ENCODE measurements around the gene MED13. TPM values are rescaled to one million over a fixed set of nuclear protein-coding genes. Genes with fewer than 3 reads are reported as not detected.
A peak's percentile ranks its signal among the peaks of the same experiment; 100 is the strongest.

MED13 gene
- total RNA-seq, 5 donors from 2014 or later (not counting 1 experiment from before 2014, with no cell fraction given), result 60.8 to 82.4 (median 77.6) TPM

GRCh38 chr17:62062944-62063343, 2.1 kb downstream of the MED13 start:
- Histone ChIP-seq H3K9me3 (no peaks in the 10 kb centered on the region), H3K27me3 (replicated peaks in 1 of 2; ENCODE audit: control insufficient read depth in 2 of 2, extremely low read depth in 1 of 2, insufficient read depth in 2 of 2, low read length in 1 of 2) (no peaks in the 10 kb centered on the region), H3K27ac (ENCODE audit: low read length) (peak overlapping the region; percentile 15), H3K4me1 (ENCODE audit: control insufficient read depth in 1 of 2, extremely low read depth in 1 of 2, insufficient read depth in 2 of 2, low read length in 2 of 2) (peaks cover 26 to 28% of the 10 kb centered on the region in 2 experiments), H3K4me3 (ENCODE audit: control insufficient read depth in 1 of 2, extremely low read depth in 1 of 2, low read length in 1 of 2) (peak overlapping the region in 1 of 2 donors; percentile 23), H3K36me3 (ENCODE audit: control insufficient read depth in 2 of 2, extremely low read depth in 1 of 2, insufficient read depth in 1 of 2, low read length in 1 of 2) (peaks cover 0 to 27% of the 10 kb centered on the region in 2 donors)
- DNase-seq (no peak), ATAC-seq (replicated peaks in 1 of 4) (no peak)
- no peaks in the 10 kb centered on the region for H3K9me3 Mint-ChIP-seq
- ChIA-PET CTCF (no interaction called here), POLR2A (no interaction called here)
- peak overlapping the region in 1 of 2 donors; percentile 21 for H3K27ac Mint-ChIP-seq
- 46% methylated on average over 3 of the region's 3 CpGs for WGBS (ENCODE audit: insufficient coverage)
- H3K4me3 Mint-ChIP-seq, result peak overlapping the region; percentile 88 to 95 (median 92)
- H3K4me1 Mint-ChIP-seq, result peaks cover 53 to 59% (median 55%) of the 10 kb centered on the region in 3 donors
- H3K36me3 Mint-ChIP-seq, result peaks cover 25% of the 10 kb centered on the region
- H3K27me3 Mint-ChIP-seq, result no peaks in the 10 kb centered on the region

GRCh38 chr17:62062302-62062701, 2.8 kb downstream of the MED13 start:
- H3K27me3 ChIP-seq (replicated peaks in 1 of 2; ENCODE audit: control insufficient read depth in 2 of 2, extremely low read depth in 1 of 2, insufficient read depth in 2 of 2, low read length in 1 of 2), result no peaks in the 10 kb centered on the region
- peaks cover 59 to 66% (median 61%) of the 10 kb centered on the region in 3 donors for H3K4me1 Mint-ChIP-seq
- DNase-seq (no peak), ATAC-seq (replicated peaks in 1 of 4) (no peak)
- CTCF ChIA-PET, result no interaction called here
- H3K27ac ChIP-seq (ENCODE audit: low read length), result no peak overlapping the region
- no peaks in the 10 kb centered on the region for H3K27me3 Mint-ChIP-seq
- H3K36me3 ChIP-seq (ENCODE audit: control insufficient read depth in 2 of 2, extremely low read depth in 1 of 2, insufficient read depth in 1 of 2, low read length in 1 of 2), result peaks cover 0 to 27% of the 10 kb centered on the region in 2 donors
- H3K4me3 Mint-ChIP-seq, result peak overlapping the region; percentile 88 to 95 (median 92)
- no peaks in the 10 kb centered on the region for H3K9me3 Mint-ChIP-seq
- peaks cover 26 to 34% of the 10 kb centered on the region in 2 experiments for H3K4me1 ChIP-seq (ENCODE audit: control insufficient read depth in 1 of 2, extremely low read depth in 1 of 2, insufficient read depth in 2 of 2, low read length in 2 of 2)
- peaks cover 28% of the 10 kb centered on the region for H3K36me3 Mint-ChIP-seq
- H3K9me3 ChIP-seq, result no peaks in the 10 kb centered on the region
- H3K27ac Mint-ChIP-seq, result peak overlapping the region; percentile 8 to 12
- POLR2A ChIA-PET, result interaction anchor here in 1 of 2 donors (0.6 kb wide), 1 partner anchor 56 kb away, joined by 4 read pairs; no protein-coding TSS in a partner anchor
- H3K4me3 ChIP-seq (ENCODE audit: control insufficient read depth in 1 of 2, extremely low read depth in 1 of 2, low read length in 1 of 2), result peak overlapping the region in 1 of 2 donors; percentile 23
- WGBS (ENCODE audit: insufficient coverage), result 43% methylated on average over 1 of the region's 1 CpG

GRCh38 chr17:62059414-62059813, 5.7 kb downstream of the MED13 start:
- H3K27me3 ChIP-seq (replicated peaks in 1 of 2; ENCODE audit: control insufficient read depth in 2 of 2, extremely low read depth in 1 of 2, insufficient read depth in 2 of 2, low read length in 1 of 2), result no peaks in the 10 kb centered on the region
- WGBS (ENCODE audit: insufficient coverage), result no CpG with 5 or more reads among the region's 3 CpGs
- H3K36me3 Mint-ChIP-seq, result peaks cover 37% of the 10 kb centered on the region
- no peaks in the 10 kb centered on the region for H3K9me3 Mint-ChIP-seq
- H3K27ac Mint-ChIP-seq, result peak overlapping the region in 1 of 2 donors; percentile 2
- ChIA-PET CTCF (interaction anchor here in 1 of 2 donors (0.9 kb wide), 1 partner anchor 18 kb away, joined by 3 read pairs; no protein-coding TSS in a partner anchor), POLR2A (interaction anchor here in 1 of 2 donors (0.7 kb wide), 1 partner anchor 1622 kb away, joined by 3 read pairs; no protein-coding TSS in a partner anchor)
- no peak for ATAC-seq (replicated peaks in 1 of 4)
- peaks cover 28 to 32% of the 10 kb centered on the region in 2 experiments for H3K4me1 ChIP-seq (ENCODE audit: control insufficient read depth in 1 of 2, extremely low read depth in 1 of 2, insufficient read depth in 2 of 2, low read length in 2 of 2)
- peak overlapping the region; percentile 4 to 17 (median 8) for H3K4me3 Mint-ChIP-seq
- DNase-seq, result no peak
- H3K36me3 ChIP-seq (ENCODE audit: control insufficient read depth in 2 of 2, extremely low read depth in 1 of 2, insufficient read depth in 1 of 2, low read length in 1 of 2), result peaks cover 0 to 33% of the 10 kb centered on the region in 2 donors
- H3K27ac ChIP-seq (ENCODE audit: low read length), result no peak overlapping the region
- H3K4me3 ChIP-seq (ENCODE audit: control insufficient read depth in 1 of 2, extremely low read depth in 1 of 2, low read length in 1 of 2), result no peak overlapping the region
- H3K27me3 Mint-ChIP-seq, result no peaks in the 10 kb centered on the region
- H3K9me3 ChIP-seq, result no peaks in the 10 kb centered on the region
- H3K4me1 Mint-ChIP-seq, result peaks cover 75 to 83% (median 77%) of the 10 kb centered on the region in 3 donors

- Histone ChIP-seq H3K4me3 (ENCODE audit: control insufficient read depth in 1 of 2, extremely low read depth in 1 of 2, low read length in 1 of 2) (no peak overlapping the region), H3K36me3 (ENCODE audit: control insufficient read depth in 2 of 2, extremely low read depth in 1 of 2, insufficient read depth in 1 of 2, low read length in 1 of 2) (peaks cover 0 to 33% of the 10 kb centered on the region in 2 donors), H3K9me3 (no peaks in the 10 kb centered on the region), H3K27me3 (replicated peaks in 1 of 2; ENCODE audit: control insufficient read depth in 2 of 2, extremely low read depth in 1 of 2, insufficient read depth in 2 of 2, low read length in 1 of 2) (no peaks in the 10 kb centered on the region), H3K4me1 (ENCODE audit: control insufficient read depth in 1 of 2, extremely low read depth in 1 of 2, insufficient read depth in 2 of 2, low read length in 2 of 2) (peaks cover 26 to 31% of the 10 kb centered on the region in 2 experiments), H3K27ac (ENCODE audit: low read length) (no peak overlapping the region)
- no peaks in the 10 kb centered on the region for H3K9me3 Mint-ChIP-seq
- H3K27me3 Mint-ChIP-seq, result no peaks in the 10 kb centered on the region
- WGBS (ENCODE audit: insufficient coverage), result no CpG with 5 or more reads among the region's 4 CpGs
- ChIA-PET POLR2A (interaction anchor here in 1 of 2 donors (0.7 kb wide), 1 partner anchor 1622 kb away, joined by 3 read pairs; no protein-coding TSS in a partner anchor), CTCF (interaction anchor here in 1 of 2 donors (0.6 to 0.7 kb wide), 2 partner anchors 10 to 213 kb away, joined by 3 to 6 read pairs; no protein-coding TSS in a partner anchor)
- H3K4me3 Mint-ChIP-seq, result peak overlapping the region in 1 of 3 donors; percentile 17
- peaks cover 37% of the 10 kb centered on the region for H3K36me3 Mint-ChIP-seq
- ATAC-seq (replicated peaks in 1 of 4) (no peak), DNase-seq (no peak)
- H3K27ac Mint-ChIP-seq, result no peak overlapping the region
- H3K4me1 Mint-ChIP-seq, result peaks cover 72 to 83% (median 75%) of the 10 kb centered on the region in 3 donors
Measured at GRCh38 chr17:62058611-62059010, 6.5 kb downstream of the MED13 start.

- no peaks in the 10 kb centered on the region for H3K27me3 ChIP-seq (replicated peaks in 1 of 2; ENCODE audit: control insufficient read depth in 2 of 2, extremely low read depth in 1 of 2, insufficient read depth in 2 of 2, low read length in 1 of 2)
- DNase-seq (no peak), ATAC-seq (replicated peaks in 1 of 4) (no peak)
- ChIA-PET POLR2A (no interaction called here), CTCF (interaction anchor here in 1 of 2 donors (0.6 kb wide), 1 partner anchor 9 kb away, joined by 6 read pairs; no protein-coding TSS in a partner anchor)
- peaks cover 18 to 28% of the 10 kb centered on the region in 2 experiments for H3K4me1 ChIP-seq (ENCODE audit: control insufficient read depth in 1 of 2, extremely low read depth in 1 of 2, insufficient read depth in 2 of 2, low read length in 2 of 2)
- no peak overlapping the region for H3K27ac Mint-ChIP-seq
- H3K27ac ChIP-seq (ENCODE audit: low read length), result no peak overlapping the region
- H3K9me3 ChIP-seq, result no peaks in the 10 kb centered on the region
- no peak overlapping the region for H3K4me3 Mint-ChIP-seq
- no peaks in the 10 kb centered on the region for H3K27me3 Mint-ChIP-seq
- H3K9me3 Mint-ChIP-seq, result no peaks in the 10 kb centered on the region
- H3K4me1 Mint-ChIP-seq, result peaks cover 71 to 83% (median 75%) of the 10 kb centered on the region in 3 donors
- H3K4me3 ChIP-seq (ENCODE audit: control insufficient read depth in 1 of 2, extremely low read depth in 1 of 2, low read length in 1 of 2), result no peak overlapping the region
- WGBS (ENCODE audit: insufficient coverage), result no CpG with 5 or more reads among the region's 1 CpG
- peaks cover 0 to 31% of the 10 kb centered on the region in 2 donors for H3K36me3 ChIP-seq (ENCODE audit: control insufficient read depth in 2 of 2, extremely low read depth in 1 of 2, insufficient read depth in 1 of 2, low read length in 1 of 2)
- H3K36me3 Mint-ChIP-seq, result peaks cover 37% of the 10 kb centered on the region
Measured at GRCh38 chr17:62057696-62058095, 7.4 kb downstream of the MED13 start.

- ChIA-PET CTCF (interaction anchor here (0.6 to 2.6 kb wide), 5 partner anchors 13 to 641 kb away, joined by 3 to 14 read pairs (median 5); no protein-coding TSS in a partner anchor), POLR2A (interaction anchor here (0.6 to 1.2 kb wide), 4 partner anchors 11 to 557 kb away, joined by 3 to 6 read pairs (median 3); no protein-coding TSS in a partner anchor)
- DNase-seq (no peak), ATAC-seq (replicated peaks in 1 of 4) (no peak)
- no CpG with 5 or more reads among the region's 2 CpGs for WGBS (ENCODE audit: insufficient coverage)
- Mint-ChIP-seq H3K9me3 (no peaks in the 10 kb centered on the region), H3K36me3 (peaks cover 43% of the 10 kb centered on the region), H3K27ac (peak overlapping the region in 1 of 2 donors; percentile 16), H3K4me1 (peaks cover 67 to 80% (median 73%) of the 10 kb centered on the region in 3 donors), H3K4me3 (no peak overlapping the region), H3K27me3 (no peaks in the 10 kb centered on the region)
- Histone ChIP-seq H3K27me3 (replicated peaks in 1 of 2; ENCODE audit: control insufficient read depth in 2 of 2, extremely low read depth in 1 of 2, insufficient read depth in 2 of 2, low read length in 1 of 2) (no peaks in the 10 kb centered on the region), H3K4me1 (ENCODE audit: control insufficient read depth in 1 of 2, extremely low read depth in 1 of 2, insufficient read depth in 2 of 2, low read length in 2 of 2) (peaks cover 8 to 11% of the 10 kb centered on the region in 2 experiments), H3K9me3 (no peaks in the 10 kb centered on the region), H3K27ac (ENCODE audit: low read length) (no peak overlapping the region), H3K4me3 (ENCODE audit: control insufficient read depth in 1 of 2, extremely low read depth in 1 of 2, low read length in 1 of 2) (no peak overlapping the region), H3K36me3 (ENCODE audit: control insufficient read depth in 2 of 2, extremely low read depth in 1 of 2, insufficient read depth in 1 of 2, low read length in 1 of 2) (peaks cover 9 to 41% of the 10 kb centered on the region in 2 donors)
Measured at GRCh38 chr17:62052765-62053338, 12.2 kb downstream of the MED13 start.

All from T-cell (primary cell).